GDM1 (cell line): ENCODE results near the gene C11orf42.
"Not testable (repeated sequence)": the region's sequence is repeated elsewhere in the genome, so short reads cannot be mapped to it uniquely, and the experiment has no call there.

Experiments
- DNase-seq: peaks from one replicate; lab custom pipeline; 2025; lab: John Stamatoyannopoulos, UW

C11orf42 gene

DNA sequence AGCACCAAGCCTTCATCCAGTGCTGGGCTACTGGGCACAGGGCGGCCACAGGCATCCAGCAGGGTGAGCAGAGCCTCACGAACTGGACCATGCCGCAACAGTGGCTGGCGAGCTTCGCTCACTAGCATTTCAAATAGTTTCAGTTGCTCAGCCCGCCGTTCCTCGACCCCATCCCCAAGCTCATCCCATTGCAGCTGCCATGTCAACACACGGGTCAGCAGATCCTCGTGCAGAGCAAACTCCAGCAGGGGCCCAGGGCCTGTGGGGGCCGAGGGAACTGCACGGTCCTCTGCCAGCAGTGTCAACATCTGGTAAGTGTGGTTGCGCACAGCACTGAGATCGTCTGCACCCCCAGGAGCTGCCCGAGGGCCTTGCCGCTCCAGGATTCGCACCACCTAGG, 18.5 kb downstream of the C11orf42 start:
- DNase-seq = no peak

DNA sequence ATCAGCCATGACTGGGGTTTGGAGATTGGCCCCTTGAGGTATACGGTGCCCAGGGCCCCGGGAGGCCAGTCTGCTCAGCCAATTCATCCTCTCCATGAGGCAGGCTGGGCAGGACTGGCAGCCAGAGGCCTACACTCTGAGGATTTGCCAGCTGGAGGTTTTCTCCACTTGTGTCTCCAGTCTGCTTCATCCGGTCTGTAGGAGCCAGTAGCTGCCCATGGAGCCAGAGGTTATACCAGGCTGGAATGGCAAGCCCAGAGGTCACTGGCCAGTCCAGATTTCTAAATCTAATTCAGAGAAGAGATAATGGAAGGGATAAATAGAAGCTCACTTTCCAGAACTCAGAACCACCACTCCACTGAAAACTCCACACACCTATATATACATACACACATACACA, 19.1 kb downstream of the C11orf42 start:
- DNase-seq = no peak

DNA sequence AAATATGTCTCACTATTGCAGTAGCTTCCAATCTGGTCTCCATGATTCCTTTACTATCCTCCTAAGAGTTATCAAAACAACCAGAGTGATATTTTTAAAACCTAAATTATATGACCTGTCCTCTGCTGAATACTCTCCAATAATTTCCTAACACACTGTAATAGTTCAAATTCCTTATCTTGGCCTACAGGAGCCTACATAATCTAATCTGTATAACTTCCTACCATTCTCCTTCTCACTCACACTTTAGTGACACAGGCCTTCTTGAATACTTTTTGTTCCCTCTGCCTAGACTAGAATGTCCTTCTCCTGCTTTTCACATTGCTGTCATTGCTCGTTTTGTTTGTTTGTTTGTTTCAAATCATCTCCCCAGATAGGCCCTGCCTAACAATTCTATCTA, 19.7 kb downstream of the C11orf42 start:
- DNase-seq = no peak

DNA sequence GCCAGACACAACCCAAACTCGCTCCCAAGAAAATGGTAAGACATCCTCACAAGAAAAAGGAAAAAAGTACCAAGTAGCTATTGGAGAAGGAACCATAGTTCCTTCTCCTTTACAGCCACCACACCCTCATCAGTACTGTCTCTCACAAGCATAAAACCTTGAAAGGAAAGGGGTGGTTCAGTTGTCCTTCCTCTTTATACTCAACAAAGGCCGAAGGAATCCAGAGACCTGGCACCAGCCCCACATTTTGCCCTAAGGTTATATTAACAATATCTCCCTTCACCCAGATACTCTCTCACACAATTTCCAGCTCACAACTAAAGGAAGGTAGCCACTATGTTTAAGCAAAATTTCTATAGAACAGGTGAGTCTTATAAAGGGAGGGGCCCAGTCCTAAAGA, 20.5 kb downstream of the C11orf42 start:
- no peak for DNase-seq

DNA sequence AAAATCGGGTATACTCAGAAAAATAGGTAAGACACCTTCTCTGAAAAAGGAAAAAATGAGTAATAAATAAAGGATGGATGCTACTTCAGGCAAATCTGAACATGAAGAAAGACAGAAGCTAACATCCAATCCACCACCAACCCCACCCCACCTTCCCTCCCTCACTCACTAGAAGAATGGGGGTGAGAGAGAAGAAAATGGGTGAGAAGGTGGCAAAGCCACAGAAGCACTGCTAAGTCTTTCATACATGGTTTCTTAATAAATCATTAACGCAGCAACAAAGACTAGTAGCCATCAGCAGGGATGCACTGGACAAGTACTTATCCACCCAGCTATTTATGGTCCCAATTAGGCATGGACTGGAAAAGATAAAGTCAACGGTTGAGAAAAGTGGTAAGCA, 23.2 kb downstream of the C11orf42 start:
- no peak for DNase-seq

DNA sequence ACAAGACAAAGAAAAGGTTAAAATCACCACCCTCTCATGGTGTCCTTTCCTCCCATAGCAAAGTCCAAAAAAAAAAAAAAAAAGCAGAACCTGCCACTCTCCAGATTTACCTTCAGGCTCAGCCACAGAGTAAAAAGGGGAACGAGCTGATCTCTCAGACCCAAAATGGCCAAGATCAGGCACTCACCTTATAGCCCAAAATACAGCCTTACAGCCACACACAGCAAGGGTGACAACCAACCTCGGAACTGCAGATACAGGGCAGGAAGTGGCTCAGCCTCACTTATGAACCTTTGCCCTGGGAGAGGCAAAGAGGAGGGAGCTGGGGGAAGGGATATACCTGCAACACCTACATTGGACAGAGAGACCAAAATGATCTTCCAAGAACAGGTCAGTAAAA, 24.6 kb downstream of the C11orf42 start:
- no peak for DNase-seq

DNA sequence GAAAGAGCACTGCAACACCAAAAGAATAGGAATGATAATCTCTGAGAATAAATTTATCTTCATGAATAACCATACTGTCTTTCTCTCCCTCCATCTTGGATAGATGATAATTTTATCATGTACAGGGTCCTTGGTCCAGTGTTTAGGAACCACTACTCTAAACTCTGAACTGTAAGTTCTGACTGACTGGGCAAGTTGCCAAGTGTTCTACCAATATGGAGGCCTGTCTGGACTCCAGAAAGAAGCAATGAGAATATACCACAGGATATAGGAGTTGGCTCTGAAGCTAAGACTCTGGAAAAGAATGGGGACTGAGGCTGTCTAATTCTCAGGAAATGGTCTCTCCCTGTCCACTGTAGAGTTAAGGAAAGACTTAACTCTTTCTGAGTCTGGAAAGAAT, 27.5 kb downstream of the C11orf42 start:
- no peak for DNase-seq

DNA sequence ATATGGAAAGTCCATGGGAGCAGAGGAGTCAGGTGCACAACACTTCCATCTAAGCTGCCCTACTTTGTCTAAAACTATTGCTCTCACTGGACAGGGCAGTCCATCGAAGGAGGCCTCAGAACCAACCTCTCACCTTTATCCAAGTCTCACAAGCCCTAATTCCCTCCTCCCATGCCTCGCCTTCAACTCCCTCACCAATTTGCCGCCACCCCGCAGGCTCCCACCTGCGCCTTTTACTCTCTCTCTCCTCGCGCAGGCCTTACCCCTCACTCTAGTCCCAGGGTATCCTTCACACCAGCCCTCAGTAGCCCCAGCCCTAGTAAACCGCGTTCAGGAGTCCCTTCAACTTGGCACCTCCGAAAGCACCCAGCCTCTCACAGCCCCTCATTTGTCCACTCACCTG, 28.6 kb downstream of the C11orf42 start:
- no peak for DNase-seq

DNA sequence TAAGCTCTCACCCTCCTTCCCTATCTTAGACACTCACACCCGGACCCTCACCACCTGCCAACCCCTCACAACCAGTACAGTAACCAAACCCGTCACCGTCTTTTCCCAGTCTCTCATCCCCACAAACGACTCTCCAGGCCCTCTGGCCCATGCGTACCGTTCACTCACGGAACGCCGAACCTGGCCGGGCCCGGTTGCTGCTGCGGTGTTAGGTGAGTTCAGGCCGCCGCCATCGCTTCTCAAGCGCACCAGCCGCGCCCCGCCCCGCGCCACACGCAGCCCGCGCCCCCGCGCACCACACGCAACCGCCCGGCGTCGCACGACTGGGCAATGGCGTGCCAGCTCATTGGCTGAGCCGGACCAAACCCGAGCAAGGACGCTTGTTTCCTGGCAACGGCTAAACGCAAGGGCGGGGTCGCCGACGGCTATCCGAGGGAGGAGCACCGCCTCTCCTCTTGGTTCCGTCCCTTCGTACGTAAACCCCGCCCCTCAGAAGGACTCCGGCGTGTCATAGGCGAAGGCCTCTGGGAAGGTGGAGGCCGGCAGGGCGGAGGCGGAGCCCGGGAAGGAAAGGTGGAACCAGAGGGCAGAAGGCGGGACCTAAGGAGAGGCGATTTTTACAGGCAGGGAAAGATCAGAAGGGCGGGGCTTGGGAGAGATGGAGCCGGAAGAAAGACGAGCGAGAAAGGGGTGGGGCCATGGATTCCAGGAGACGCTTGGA, 29.2 kb downstream of the C11orf42 start, which contains the start of gene FHIP1B:
Gene FHIP1B, minus strand, starts transcription at position 250 of the 721 bp plus-strand sequence. CDS start 10,120 bp downstream, outside the sequence.
- DNase-seq = peak; percentile 100

DNA sequence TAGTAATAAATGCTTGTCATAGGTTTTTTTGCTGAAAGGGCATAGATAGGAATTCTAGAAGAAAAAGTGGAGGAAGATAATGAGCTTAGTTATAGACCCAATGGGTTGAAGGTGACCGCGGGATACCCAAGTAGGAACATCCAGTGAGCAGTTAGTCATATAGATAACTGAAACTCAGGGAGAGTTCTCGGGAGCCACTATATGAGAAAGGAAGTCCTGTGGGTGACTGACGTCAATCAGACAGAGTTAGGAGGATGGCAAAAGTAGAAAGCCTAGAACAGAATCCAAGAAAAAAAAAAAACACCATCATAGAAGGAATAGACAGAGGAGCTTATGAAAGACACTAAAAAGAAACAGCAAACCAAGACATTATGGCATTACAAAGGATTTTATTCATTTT, 31.9 kb downstream of the C11orf42 start:
- no peak for DNase-seq

DNA sequence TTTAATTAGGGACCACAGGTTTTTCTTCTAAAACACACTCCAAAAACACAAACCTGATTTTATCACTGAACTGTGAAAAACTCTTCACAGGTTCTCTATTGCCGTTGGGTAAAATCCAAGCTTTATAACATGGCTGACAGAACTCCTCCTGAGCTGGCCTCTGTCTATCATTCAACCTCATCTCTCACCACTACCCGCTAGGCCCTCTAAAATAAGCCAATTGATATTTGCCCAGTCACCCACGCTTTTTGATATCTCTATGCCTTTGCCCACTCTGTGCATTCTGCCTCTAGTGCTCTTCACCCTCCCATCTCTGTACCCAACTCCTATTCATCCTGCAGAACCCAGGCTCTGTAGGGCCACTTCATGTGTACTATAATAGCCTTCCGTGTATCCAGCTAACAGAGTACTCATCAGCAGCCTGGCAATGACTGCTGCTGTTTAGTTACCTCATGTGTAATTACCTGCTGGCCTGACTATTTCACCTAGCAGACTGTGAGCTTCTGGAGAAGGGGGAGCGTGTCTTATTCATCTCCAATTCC, 32.5 kb downstream of the C11orf42 start:
- no peak for DNase-seq

DNA sequence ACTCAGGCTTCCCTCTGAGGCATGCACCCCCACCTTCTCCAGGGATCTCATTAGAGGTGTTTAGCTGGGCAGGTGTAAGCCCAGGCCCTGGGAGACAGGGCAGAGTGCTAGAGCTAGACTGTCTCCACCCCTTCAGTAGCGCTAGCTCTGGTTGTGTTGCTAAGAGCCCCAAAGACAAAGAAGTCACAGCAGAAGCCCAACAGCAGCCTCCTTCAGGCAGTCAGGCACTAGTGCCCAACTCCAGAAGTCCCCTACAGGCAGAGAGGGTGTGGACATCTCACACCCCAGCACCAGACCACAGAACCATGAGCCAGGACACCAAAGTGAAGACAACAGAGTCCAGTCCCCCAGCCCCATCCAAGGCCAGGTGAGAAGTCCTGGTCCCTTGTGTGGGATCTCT, 33.5 kb downstream of the C11orf42 start, which contains the start of gene CNGA4:
Gene CNGA4, plus strand, starts transcription at position 188 of the 400 bp plus-strand sequence. Its CDS starts 118 bp downstream, at position 306.
- no peak for DNase-seq

DNA sequence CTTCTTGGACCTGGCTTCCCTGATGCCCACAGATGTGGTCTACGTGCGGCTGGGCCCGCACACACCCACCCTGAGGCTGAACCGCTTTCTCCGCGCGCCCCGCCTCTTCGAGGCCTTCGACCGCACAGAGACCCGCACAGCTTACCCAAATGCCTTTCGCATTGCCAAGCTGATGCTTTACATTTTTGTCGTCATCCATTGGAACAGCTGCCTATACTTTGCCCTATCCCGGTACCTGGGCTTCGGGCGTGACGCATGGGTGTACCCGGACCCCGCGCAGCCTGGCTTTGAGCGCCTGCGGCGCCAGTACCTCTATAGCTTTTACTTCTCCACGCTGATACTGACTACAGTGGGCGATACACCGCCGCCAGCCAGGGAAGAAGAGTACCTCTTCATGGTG, 34.8 kb downstream of the C11orf42 start:
- no peak for DNase-seq

DNA sequence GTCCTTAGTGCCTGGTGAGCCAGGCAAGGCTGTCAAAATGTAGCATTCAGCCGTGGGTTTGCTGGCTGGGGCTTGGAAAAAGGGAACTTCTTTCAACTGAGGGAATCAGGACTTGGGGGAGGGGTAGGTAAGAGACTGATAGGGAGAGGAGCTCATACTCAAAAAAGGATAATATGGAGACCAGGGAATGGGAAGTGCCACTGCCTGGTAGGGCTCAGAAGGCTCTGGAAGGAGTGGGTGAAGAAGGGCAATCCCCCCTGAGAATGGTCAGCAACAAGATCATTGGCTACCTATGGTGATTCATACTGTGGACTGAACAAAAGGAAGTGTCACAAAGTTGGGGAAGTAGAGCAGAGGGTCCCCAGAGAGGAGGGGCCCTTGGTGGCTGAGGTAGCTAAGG, 35.4 kb downstream of the C11orf42 start:
- peak; percentile 28 for DNase-seq

DNA sequence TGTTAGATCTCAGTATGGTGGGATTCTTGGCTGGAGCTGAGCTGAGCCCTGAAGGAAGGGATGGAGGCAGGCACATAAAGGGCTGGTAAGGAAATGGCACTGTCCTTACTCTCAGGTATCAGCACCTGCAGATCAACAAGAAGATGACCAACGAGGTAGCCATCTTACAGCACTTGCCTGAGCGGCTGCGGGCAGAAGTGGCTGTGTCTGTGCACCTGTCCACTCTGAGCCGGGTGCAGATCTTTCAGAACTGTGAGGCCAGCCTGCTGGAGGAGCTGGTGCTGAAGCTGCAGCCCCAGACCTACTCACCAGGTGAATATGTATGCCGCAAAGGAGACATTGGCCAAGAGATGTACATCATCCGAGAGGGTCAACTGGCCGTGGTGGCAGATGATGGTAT, 36.0 kb downstream of the C11orf42 start:
- no peak for DNase-seq

DNA sequence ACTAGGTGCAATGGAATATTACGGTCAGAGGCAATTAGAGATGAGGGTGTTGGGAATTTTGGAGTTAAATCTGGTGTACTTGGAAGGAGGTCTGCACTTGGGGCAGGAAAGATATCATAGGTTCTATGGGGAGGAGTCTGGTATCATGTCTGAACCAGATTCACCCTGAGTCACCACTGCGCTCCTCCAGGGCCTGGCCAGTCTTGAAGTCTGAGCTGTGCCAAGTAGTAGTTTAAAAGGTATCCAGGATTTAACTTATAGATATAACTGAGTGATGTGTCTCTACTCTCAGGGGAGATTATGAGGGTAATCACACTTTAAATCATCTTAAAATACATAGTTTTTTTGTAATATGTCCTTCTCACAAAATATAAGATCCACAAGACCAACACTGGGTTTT, 40.2 kb downstream of the C11orf42 start:
- no peak for DNase-seq

DNA sequence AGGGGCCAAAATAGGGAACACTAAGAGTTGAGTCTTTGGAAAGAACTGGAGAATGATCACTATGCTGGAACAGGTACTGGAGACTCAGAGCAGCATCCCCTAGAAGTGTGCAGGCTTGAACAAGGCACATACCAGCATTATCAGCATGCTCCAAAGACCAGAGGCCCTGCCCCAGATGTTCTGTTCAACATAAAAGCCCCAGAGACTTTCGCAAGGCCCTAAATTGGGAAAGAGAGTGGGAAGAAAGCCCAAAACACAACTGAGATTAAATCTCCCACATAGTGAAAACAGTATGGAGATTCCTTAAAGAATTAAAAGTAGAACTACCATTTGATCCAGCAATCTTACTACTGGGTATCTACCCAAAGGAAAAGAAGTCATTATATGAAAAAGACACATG, 42.9 kb downstream of the C11orf42 start:
- no peak for DNase-seq

DNA sequence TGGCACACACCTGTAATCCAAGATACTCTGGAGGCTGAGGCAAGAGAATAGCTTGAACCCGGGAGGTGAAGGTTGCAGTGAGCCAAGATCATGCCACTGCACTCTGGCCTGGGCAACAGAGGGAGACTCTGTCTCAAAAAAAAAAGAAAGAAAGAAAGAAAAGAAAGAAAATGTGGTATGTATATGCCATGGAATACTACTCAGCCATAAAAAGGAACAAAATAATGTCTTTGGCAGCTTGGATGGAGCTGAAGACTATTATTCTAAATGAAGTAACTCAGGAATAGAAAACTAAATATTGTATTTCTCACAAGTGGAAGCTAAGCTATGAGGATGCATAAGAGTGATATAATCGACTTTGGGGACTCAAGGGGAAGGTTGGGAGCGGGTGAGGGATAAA, 43.5 kb downstream of the C11orf42 start:
- not testable (repeated sequence) for DNase-seq

DNA sequence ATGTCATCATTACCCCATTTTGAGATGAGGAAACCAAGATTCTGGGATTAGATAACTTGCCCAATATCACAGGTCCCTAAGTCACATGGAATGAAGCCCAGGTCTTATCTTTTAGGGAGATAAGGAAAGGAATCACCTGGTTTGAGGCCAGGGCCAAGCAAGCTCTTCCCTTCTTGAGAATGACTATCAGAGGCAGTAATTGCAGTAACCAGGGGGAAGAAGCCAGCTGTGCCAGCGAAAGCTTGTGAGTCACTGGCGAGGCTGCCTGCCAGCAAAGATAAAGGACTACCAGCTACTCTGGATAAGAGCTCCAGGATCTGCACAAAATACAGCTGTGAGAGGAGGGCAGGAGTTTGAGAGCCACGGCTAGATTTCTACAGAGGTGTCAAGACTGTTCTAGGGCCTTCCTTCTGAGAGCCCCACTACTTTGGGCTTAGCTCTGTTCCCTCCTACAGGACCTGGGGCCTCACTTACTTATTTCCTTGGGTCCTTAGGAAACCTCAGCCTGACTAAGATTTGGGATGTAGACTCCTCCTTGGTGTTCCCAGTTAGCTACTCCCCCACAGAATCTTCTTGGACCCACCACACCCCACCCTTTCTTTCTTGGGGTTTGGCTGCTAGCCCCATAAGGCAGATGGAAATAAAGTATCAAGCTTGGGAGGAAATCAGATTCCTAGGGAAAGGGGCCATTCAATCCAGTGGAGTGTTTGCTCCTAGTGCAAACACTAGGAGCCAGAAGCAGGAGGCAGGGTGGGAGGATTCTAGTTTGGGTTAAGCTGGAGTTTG, 44.6 kb downstream of the C11orf42 start:
- DNase-seq = no peak

DNA sequence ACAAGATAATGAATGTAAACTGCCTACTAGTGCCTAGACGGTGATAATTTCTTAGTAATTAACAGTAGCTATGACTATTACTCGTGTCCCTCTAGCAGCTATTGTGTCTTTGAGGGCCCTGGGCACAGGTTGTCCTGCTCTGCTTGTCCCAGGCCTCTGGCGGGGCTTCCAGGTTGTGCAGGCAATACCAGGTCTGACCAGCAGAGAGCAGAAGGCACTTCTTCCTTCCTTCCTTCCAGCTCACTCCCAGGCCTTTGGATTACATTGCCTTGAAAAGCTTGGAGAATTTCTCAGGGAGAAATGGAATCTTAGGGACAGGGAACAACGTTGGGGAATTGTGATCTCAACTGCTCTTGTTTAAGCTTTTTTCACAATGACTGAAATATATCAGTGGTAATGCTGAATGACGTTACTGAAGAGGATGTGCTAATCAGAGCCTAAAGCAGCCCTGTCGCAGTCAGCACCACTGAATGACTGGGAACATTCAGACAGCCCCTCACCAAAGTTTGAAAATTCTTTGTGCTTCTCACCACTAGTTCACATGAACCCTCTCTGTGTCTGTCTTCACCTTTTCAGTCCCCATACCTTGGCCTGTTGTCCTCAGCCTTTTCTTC, 45.9 kb downstream of the C11orf42 start:
- DNase-seq = no peak

DNA sequence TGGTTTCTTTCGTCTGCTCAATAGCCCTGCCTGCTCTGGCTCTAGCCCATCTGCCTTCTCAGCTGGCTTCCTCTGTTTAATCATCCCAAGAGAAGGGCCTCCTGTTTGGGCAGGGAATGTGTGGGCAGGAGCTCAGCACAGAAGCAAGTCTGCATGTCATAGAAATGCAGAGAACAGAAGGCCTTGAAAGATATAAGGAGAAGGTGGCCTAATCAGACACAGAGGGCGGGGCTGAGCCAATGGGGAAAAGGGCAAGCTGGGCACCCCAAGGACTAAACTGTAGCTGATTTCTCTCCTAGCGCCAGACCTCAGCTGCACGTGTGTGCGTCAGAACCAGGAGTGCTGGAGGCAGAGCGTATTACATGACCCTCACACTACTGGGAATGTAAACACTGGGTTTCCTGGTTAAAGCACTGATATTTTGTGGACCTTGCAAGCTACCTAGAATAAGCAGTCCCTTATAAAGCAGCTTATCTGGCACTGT, 46.7 kb downstream of the C11orf42 start:
- DNase-seq = no peak

DNA sequence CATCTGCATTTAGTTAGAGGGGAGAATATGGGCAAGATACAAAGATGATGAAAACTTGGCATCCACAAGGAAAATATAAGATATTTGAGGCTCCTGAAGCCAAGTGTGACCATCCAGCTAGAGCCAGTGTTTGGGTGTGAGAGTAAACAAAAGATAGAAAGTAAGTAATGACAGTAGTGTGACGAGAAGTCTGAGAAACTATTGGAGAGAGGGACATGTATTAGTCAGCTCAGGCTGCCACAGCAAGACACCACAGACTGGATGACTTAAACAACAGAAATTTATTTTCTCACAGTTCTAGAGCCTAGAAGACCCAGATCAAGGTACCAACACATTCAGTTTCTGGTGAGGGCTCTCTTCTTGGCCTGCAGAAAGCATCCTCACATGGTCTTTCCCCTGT, 47.8 kb downstream of the C11orf42 start:
- DNase-seq = no peak

DNA sequence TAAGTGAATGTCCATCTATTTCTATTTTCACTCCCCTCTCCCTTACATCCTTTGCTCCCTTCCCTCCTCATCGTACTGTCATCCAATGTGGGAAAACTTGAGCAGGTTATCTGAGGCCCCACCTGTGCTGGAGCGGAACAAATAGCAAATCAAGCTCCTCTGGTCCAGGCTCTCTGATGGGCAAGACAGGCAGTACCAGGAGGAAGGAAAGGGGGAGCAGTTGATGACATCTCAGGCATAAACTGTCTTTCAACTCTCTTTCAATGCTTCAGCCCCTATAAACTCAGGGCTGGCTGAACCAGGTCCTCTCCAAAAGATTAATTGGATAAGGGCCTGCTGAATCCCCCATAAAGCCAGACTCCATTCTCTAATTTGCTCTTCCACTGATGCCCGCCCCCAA, 52.8 kb downstream of the C11orf42 start:
- DNase-seq = no peak
